Neural cell (in vitro differentiated cells): ENCODE data around the gene TMEM50B. TPM values are rescaled to one million over a fixed set of nuclear protein-coding genes. Genes with fewer than 3 reads are reported as not detected.

Experiments
- H2AFZ ChIP-seq: fragments of 200-600, 300-800 bp; sonication (generic), shearing (Covaris generic); 2 replicates; pipeline ENCODE4 v1.6.0; 2014; ENCODE audit warnings: low read depth, mild to moderate bottlenecking, antibody characterized with exemption, low read length, moderate library complexity
- H3F3A ChIP-seq: fragments of 200-600 bp; shearing (Covaris generic); 2 replicates; pipeline ENCODE4 v1.6.1; 2016; ENCODE audit warnings: mild to moderate bottlenecking, moderate library complexity, mixed read lengths, antibody characterized with exemption, low read length; ENCODE audit not compliant: insufficient read depth, poor library complexity, severe bottlenecking
- H3K27ac ChIP-seq: fragments of 200-600, 300-800 bp; sonication (generic), shearing (Covaris generic); 2 replicates; pipeline ENCODE4 v1.5.1; 2014; ENCODE audit warnings: mild to moderate bottlenecking, low read length, moderate library complexity
- H3K27me3 ChIP-seq: fragments of 300-800, 200-600 bp; sonication (generic), shearing (Covaris generic); 2 replicates; pipeline ENCODE4 v1.6.0; 2014; ENCODE audit warnings: mild to moderate bottlenecking, low read depth, low read length, moderate library complexity; ENCODE audit not compliant: insufficient read depth
- H3K36me3 ChIP-seq: fragments of 300-800, 200-600 bp; sonication (generic), shearing (Covaris generic); 2 replicates; pipeline ENCODE4 v1.5.1; 2014; ENCODE audit warnings: mild to moderate bottlenecking, antibody characterized with exemption, low read length, moderate library complexity; ENCODE audit not compliant: insufficient read depth
- H3K4me2 ChIP-seq: fragments of 300-800, 200-600 bp; sonication (generic), shearing (Covaris generic); 2 replicates; pipeline ENCODE4 v1.6.0; 2014; ENCODE audit warnings: mild to moderate bottlenecking, low read length
- H3K4me3 ChIP-seq: fragments of 300-800, 200-600 bp; sonication (generic), shearing (Covaris generic); 2 replicates; pipeline ENCODE4 v1.5.1; 2014; ENCODE audit warnings: mild to moderate bottlenecking, low read length, moderate library complexity
- H3K79me2 ChIP-seq: fragments of 200-600 bp; shearing (Covaris generic); replicated peaks from 2 replicates; pipeline ENCODE4 v1.6.0; 2014; ENCODE audit warnings: mild to moderate bottlenecking, low read length, moderate library complexity; ENCODE audit not compliant: insufficient read depth
- H3K9ac ChIP-seq: fragments of 300-800, 200-600 bp; sonication (generic), shearing (Covaris generic); 2 replicates; pipeline ENCODE4 v1.6.1; 2016; ENCODE audit warnings: mild to moderate bottlenecking, low read length, mixed read lengths
- H3K9me2 ChIP-seq: fragments of 200-600 bp; shearing (Covaris generic); 2 replicates; pipeline ENCODE4 v1.6.1; 2016; ENCODE audit warnings: mild to moderate bottlenecking, low read length, mixed read lengths; ENCODE audit not compliant: insufficient read depth
- H3K9me3 ChIP-seq: fragments of 200-600, 300-800 bp; sonication (generic), shearing (Covaris generic); 2 replicates; pipeline ENCODE4 v1.6.1; 2016; ENCODE audit warnings: mild to moderate bottlenecking, mixed run types, low read length, moderate library complexity, mixed read lengths
- H4K20me1 ChIP-seq: fragments of 200-600 bp; shearing (Covaris generic); 2 replicates; pipeline ENCODE4 v1.6.1; 2016; ENCODE audit warnings: mild to moderate bottlenecking, mixed run types; ENCODE audit not compliant: insufficient read depth
- EP300 ChIP-seq: fragments of 450-650 bp; conservative IDR thresholded peaks from 2 replicates; pipeline ENCODE4 v1.6.1; 2014; ENCODE audit warnings: antibody characterized with exemption, mild to moderate bottlenecking, moderate library complexity; ENCODE audit not compliant: poor library complexity, severe bottlenecking
- EZH2 ChIP-seq: fragments of 200-600, 300-800 bp; shearing (Covaris generic), sonication (generic); IDR thresholded peaks from 2 replicates; pipeline ENCODE4 v1.6.1; 2014; ENCODE audit warnings: antibody characterized with exemption, low read length, borderline replicate concordance, mild to moderate bottlenecking; ENCODE audit not compliant: insufficient read depth, poor library complexity, severe bottlenecking
- MXI1 ChIP-seq: fragments of 450-650 bp; conservative IDR thresholded peaks from 2 replicates; pipeline ENCODE4 v1.6.1; 2014; ENCODE audit warnings: antibody characterized with exemption, mild to moderate bottlenecking; ENCODE audit not compliant: poor library complexity, severe bottlenecking
- POLR2AphosphoS5 ChIP-seq: IDR thresholded peaks from 2 replicates; pipeline ENCODE4 v1.6.1; 2012
- RAD21 ChIP-seq: fragments of 450-650 bp; conservative IDR thresholded peaks from 2 replicates; pipeline ENCODE4 v1.6.1; 2014; ENCODE audit warnings: antibody characterized with exemption, mild to moderate bottlenecking, moderate library complexity
- REST ChIP-seq: IDR thresholded peaks from 2 replicates; pipeline ENCODE4 v1.6.1; 2012; ENCODE audit warnings: borderline replicate concordance
- SMC3 ChIP-seq: fragments of 450-650 bp; conservative IDR thresholded peaks from 2 replicates; pipeline ENCODE4 v1.6.1; 2014; ENCODE audit warnings: antibody characterized with exemption, mild to moderate bottlenecking, moderate library complexity; ENCODE audit not compliant: poor library complexity
- TAF1 ChIP-seq: IDR thresholded peaks from 2 replicates; pipeline ENCODE4 v1.6.1; 2012; ENCODE audit warnings: low read depth
- polyA plus RNA-seq: library from polyadenylated mRNA; depleted of rRNA; stranded (reverse); fragments of >200 nt; gene quantifications from 2 replicates; pipeline ENCODE4 v1.2.3, GENCODE V29; 2014
- TF ChIP-seq, protein P1 (sequence below): fragments of 450-650 bp; IDR thresholded peaks from 2 replicates; pipeline ENCODE4 v1.5.1; 2014; ENCODE audit warnings: antibody characterized with exemption, mild to moderate bottlenecking, moderate library complexity; ENCODE audit not compliant: poor library complexity, severe bottlenecking

TMEM50B gene
- polyA plus RNA-seq, 1 donor from 2014 or later = 69.4 TPM

DNA sequence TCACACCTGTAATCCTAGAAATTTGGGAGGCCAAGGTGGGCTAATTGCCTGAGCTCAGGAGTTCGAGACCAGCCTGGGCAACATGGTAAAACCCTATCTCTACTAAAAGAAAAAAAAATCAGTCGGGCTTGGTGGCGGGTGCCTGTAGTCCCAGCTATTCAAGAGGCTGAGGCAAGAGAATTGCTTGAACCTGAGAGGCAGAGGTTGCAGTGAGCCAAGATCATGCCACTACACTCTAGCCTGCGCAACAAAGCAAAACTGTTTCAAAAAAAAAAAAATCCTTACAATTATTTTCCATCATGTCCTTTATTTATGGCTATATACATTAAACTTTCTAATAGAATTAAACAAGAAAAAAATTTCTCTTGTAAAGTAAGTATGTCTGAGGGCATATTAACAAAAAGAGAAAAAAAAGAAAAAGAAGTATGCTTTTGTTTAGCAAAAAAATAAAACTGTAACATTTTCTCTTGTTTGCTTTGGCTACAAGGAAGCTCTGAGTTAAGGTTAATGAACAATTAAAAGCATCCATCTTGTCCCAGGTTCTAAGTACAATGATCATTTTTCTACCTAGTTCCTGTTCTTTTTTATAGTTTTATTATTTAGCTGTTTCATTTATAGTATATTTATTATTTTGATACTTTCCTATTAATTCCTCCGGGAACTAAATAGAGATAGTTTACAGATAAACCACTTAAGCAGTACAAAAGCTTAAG, 18.1 kb downstream of the TMEM50B start:
- H3K36me3 ChIP-seq = no peaks in the 10 kb centered on the region
- TF ChIP-seq EZH2 = no peak
- TF ChIP-seq, protein P1, sequence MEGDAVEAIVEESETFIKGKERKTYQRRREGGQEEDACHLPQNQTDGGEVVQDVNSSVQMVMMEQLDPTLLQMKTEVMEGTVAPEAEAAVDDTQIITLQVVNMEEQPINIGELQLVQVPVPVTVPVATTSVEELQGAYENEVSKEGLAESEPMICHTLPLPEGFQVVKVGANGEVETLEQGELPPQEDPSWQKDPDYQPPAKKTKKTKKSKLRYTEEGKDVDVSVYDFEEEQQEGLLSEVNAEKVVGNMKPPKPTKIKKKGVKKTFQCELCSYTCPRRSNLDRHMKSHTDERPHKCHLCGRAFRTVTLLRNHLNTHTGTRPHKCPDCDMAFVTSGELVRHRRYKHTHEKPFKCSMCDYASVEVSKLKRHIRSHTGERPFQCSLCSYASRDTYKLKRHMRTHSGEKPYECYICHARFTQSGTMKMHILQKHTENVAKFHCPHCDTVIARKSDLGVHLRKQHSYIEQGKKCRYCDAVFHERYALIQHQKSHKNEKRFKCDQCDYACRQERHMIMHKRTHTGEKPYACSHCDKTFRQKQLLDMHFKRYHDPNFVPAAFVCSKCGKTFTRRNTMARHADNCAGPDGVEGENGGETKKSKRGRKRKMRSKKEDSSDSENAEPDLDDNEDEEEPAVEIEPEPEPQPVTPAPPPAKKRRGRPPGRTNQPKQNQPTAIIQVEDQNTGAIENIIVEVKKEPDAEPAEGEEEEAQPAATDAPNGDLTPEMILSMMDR = no peak
- no peak for TF ChIP-seq EP300
- TF ChIP-seq POLR2AphosphoS5 = no peak
- no peak for TF ChIP-seq REST
- TF ChIP-seq TAF1 = no peak
- no peak for TF ChIP-seq RAD21
- no peak for TF ChIP-seq MXI1
- no peak for TF ChIP-seq SMC3

DNA sequence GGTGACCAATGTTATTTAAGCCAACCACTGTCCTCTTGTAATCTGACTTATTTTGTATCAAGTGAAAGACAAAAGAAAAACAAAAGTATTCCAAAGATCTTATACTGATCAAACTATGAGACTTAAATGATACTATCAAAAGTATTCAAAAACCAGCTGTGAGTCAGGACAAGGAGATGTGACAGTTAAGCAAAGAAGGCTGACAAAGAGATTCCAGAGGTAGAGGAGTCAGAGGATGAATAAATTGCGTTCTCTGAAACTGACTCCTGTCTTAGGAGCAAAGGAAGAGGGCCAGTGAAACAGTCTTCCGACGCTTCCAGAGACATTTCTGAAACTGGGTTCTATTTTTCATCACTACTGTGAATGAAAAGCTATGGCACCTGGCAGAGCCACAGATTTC, 20.9 kb downstream of the TMEM50B start:
- H3K36me3 ChIP-seq = no peaks in the 10 kb centered on the region
- no peaks in the 10 kb centered on the region for H3F3A ChIP-seq
- no peaks in the 10 kb centered on the region for H4K20me1 ChIP-seq
- no peak overlapping the region for H3K4me3 ChIP-seq
- no peaks in the 10 kb centered on the region for H3K9me3 ChIP-seq
- H3K27me3 ChIP-seq = no peaks in the 10 kb centered on the region
- no peaks in the 10 kb centered on the region for H3K9me2 ChIP-seq
- TF ChIP-seq SMC3 (no peak), TAF1 (no peak), EP300 (no peak), EZH2 (no peak), REST (no peak), RAD21 (no peak), POLR2AphosphoS5 (no peak), MXI1 (no peak)
- TF ChIP-seq, protein P1 = no peak
- H3K27ac ChIP-seq = no peak overlapping the region
- H3K79me2 ChIP-seq = no peaks in the 10 kb centered on the region
- H3K4me2 ChIP-seq = no peak overlapping the region
- no peak overlapping the region for H2AFZ ChIP-seq
- no peak overlapping the region for H3K9ac ChIP-seq

More for the DNA sequence above, 18.1 kb downstream of the TMEM50B start:
- H3K9ac ChIP-seq = no peak overlapping the region
- no peak overlapping the region for H2AFZ ChIP-seq
- no peak overlapping the region for H3K27ac ChIP-seq
- no peaks in the 10 kb centered on the region for H3K79me2 ChIP-seq
- H3K4me2 ChIP-seq = no peak overlapping the region
- H3F3A ChIP-seq = no peaks in the 10 kb centered on the region
- H4K20me1 ChIP-seq = no peaks in the 10 kb centered on the region
- H3K9me2 ChIP-seq = no peaks in the 10 kb centered on the region
- H3K9me3 ChIP-seq = no peaks in the 10 kb centered on the region
- H3K4me3 ChIP-seq = no peak overlapping the region
- no peaks in the 10 kb centered on the region for H3K27me3 ChIP-seq
